H9 (cell line): ENCODE data around the gene ANK2. TPM values are rescaled to one million over a fixed set of nuclear protein-coding genes. Genes with fewer than 3 reads are reported as not detected.

Experiments used
- DNase-seq: peaks from one replicate; pipeline ENCODE4 v3.0.0-alpha.2; 2017
- H2AFZ ChIP-seq: one replicate; pipeline ENCODE4 v1.6.1; 2013; ENCODE audit warnings: mild to moderate bottlenecking, low read length, control low read depth, moderate library complexity
- H2AK5ac ChIP-seq: 2 replicates; pipeline ENCODE4 v1.6.1; 2013; ENCODE audit warnings: low read length, control low read depth, mixed read lengths; ENCODE audit not compliant: insufficient read length
- H2BK120ac ChIP-seq: one replicate; pipeline ENCODE4 v1.6.1; 2013; ENCODE audit warnings: low read depth, mild to moderate bottlenecking, low read length, control low read depth, inconsistent platforms; ENCODE audit not compliant: poor library complexity, severe bottlenecking
- H2BK12ac ChIP-seq: 2 replicates; pipeline ENCODE4 v1.6.1; 2013; ENCODE audit warnings: low read length, control low read depth, mixed read lengths, low read depth; ENCODE audit not compliant: insufficient read length
- H2BK15ac ChIP-seq: 2 replicates; pipeline ENCODE4 v1.6.1; 2013; ENCODE audit warnings: low read depth, low read length, control low read depth
- H2BK20ac ChIP-seq: one replicate; pipeline ENCODE4 v1.6.1; 2013; ENCODE audit warnings: low read depth, mild to moderate bottlenecking, low read length, control low read depth, inconsistent platforms; ENCODE audit not compliant: poor library complexity, severe bottlenecking
- H2BK5ac ChIP-seq: 2 replicates; pipeline ENCODE4 v1.6.1; 2013; ENCODE audit warnings: low read length, control low read depth, mixed read lengths; ENCODE audit not compliant: insufficient read length
- H3K14ac ChIP-seq: 2 replicates; pipeline ENCODE4 v1.6.1; 2013; ENCODE audit warnings: low read length, control low read depth; ENCODE audit not compliant: insufficient read depth
- H3K18ac ChIP-seq: 2 replicates; pipeline ENCODE4 v1.6.1; 2013; ENCODE audit warnings: low read depth, mild to moderate bottlenecking, mixed read lengths, low read length, control low read depth; ENCODE audit not compliant: insufficient read length
- H3K23ac ChIP-seq: 2 replicates; pipeline ENCODE4 v1.6.1; 2013; ENCODE audit warnings: low read length, control low read depth, mixed read lengths, low read depth; ENCODE audit not compliant: insufficient read length
- H3K23me2 ChIP-seq: 2 replicates; pipeline ENCODE4 v1.6.1; 2013; ENCODE audit warnings: low read depth, mild to moderate bottlenecking, mixed read lengths, low read length, control low read depth; ENCODE audit not compliant: insufficient read length, poor library complexity, severe bottlenecking
- H3K27ac ChIP-seq: 2 replicates; pipeline ENCODE4 v1.5.1; 2013; ENCODE audit warnings: low read length, control low read depth, mixed read lengths, low read depth; ENCODE audit not compliant: insufficient read length
- H3K27me3 ChIP-seq: 2 replicates; pipeline ENCODE4 v1.6.1; 2013; ENCODE audit warnings: low read length, control low read depth, inconsistent platforms; ENCODE audit not compliant: insufficient read depth
- H3K4ac ChIP-seq: 2 replicates; pipeline ENCODE4 v1.6.1; 2013; ENCODE audit warnings: low read depth, mild to moderate bottlenecking, control low read depth, inconsistent platforms, low read length, moderate library complexity
- H3K4me1 ChIP-seq: 2 replicates; pipeline ENCODE4 v1.6.1; 2013; ENCODE audit warnings: low read length, control low read depth, inconsistent platforms; ENCODE audit not compliant: insufficient read depth
- H3K4me2 ChIP-seq: 2 replicates; pipeline ENCODE4 v1.6.1; 2013; ENCODE audit warnings: low read length, control low read depth, mixed read lengths; ENCODE audit not compliant: insufficient read length, insufficient read depth
- H3K56ac ChIP-seq: 2 replicates; pipeline ENCODE4 v1.6.1; 2013; ENCODE audit warnings: low read depth, mild to moderate bottlenecking, mixed read lengths, low read length, control low read depth; ENCODE audit not compliant: insufficient read length
- H3K79me1 ChIP-seq: 2 replicates; pipeline ENCODE4 v1.6.1; 2013; ENCODE audit warnings: low read depth, mild to moderate bottlenecking, moderate library complexity, low read length, control low read depth, inconsistent platforms; ENCODE audit not compliant: insufficient read depth, poor library complexity, severe bottlenecking
- H3K79me2 ChIP-seq: 2 replicates; pipeline ENCODE4 v1.6.1; 2013; ENCODE audit warnings: low read length, control low read depth, inconsistent platforms; ENCODE audit not compliant: insufficient read depth
- H3K9ac ChIP-seq: 2 replicates; pipeline ENCODE4 v1.6.1; 2013; ENCODE audit warnings: low read length, control low read depth, mixed read lengths; ENCODE audit not compliant: insufficient read length; ENCODE audit errors: extremely low read depth
- H3K9me3 ChIP-seq: one replicate; pipeline ENCODE4 v1.6.1; 2013; ENCODE audit warnings: low read depth, low read length, inconsistent platforms; ENCODE audit not compliant: control insufficient read depth
- H3T11ph ChIP-seq: one replicate; pipeline ENCODE4 v1.6.1; 2013; ENCODE audit warnings: mild to moderate bottlenecking, low read length, control low read depth, inconsistent platforms
- H4K20me1 ChIP-seq: one replicate; pipeline ENCODE4 v1.6.1; 2013; ENCODE audit not compliant: control insufficient read depth, insufficient read length, insufficient read depth
- H4K5ac ChIP-seq: 2 replicates; pipeline ENCODE4 v1.6.1; 2013; ENCODE audit warnings: low read depth, mild to moderate bottlenecking, mixed read lengths, low read length, control low read depth; ENCODE audit not compliant: insufficient read length
- H4K8ac ChIP-seq: replicated peaks from 2 replicates; pipeline ENCODE4 v1.6.1; 2013; ENCODE audit warnings: low read length, control low read depth, mixed read lengths, low read depth; ENCODE audit not compliant: insufficient read length
- H4K91ac ChIP-seq: 2 replicates; pipeline ENCODE4 v1.6.1; 2013; ENCODE audit warnings: low read depth, mild to moderate bottlenecking, moderate library complexity, mixed read lengths, low read length, control low read depth; ENCODE audit not compliant: insufficient read length
- H3K27ac Mint-ChIP-seq, 3 experiments: 2 replicates in 2 of 3; 3 replicates in 1 of 3; pipeline ENCODE4 v1.8.0; 2020 to 2021; ENCODE audit warnings: mixed read lengths in 3 of 3, mild to moderate bottlenecking in 1 of 3, moderate library complexity in 1 of 3
- H3K27me3 Mint-ChIP-seq: 2 replicates; pipeline ENCODE4 v1.8.0; 2021; ENCODE audit warnings: low read depth, mild to moderate bottlenecking, moderate library complexity, mixed read lengths
- H3K36me3 Mint-ChIP-seq, 3 experiments: 2 replicates in 2 of 3; 3 replicates in 1 of 3; pipeline ENCODE4 v1.8.0; 2020 to 2021; ENCODE audit warnings: low read depth in 3 of 3, mixed read lengths in 3 of 3; ENCODE audit not compliant: insufficient read depth in 1 of 3
- H3K4me1 Mint-ChIP-seq, 2 experiments: 2 replicates each; pipeline ENCODE4 v1.8.0; 2020; ENCODE audit warnings: mixed read lengths in 2 of 2
- H3K4me3 Mint-ChIP-seq, 2 experiments: 2 replicates in 1 of 2; 3 replicates in 1 of 2; pipeline ENCODE4 v1.8.0; 2020 to 2021; ENCODE audit warnings: mild to moderate bottlenecking in 2 of 2, mixed read lengths in 2 of 2, moderate library complexity in 1 of 2
- H3K9me3 Mint-ChIP-seq, 2 experiments: 2 replicates in 1 of 2; 3 replicates in 1 of 2; pipeline ENCODE4 v1.8.0; 2020; ENCODE audit warnings: mild to moderate bottlenecking in 2 of 2, mixed read lengths in 2 of 2, moderate library complexity in 1 of 2
- WGBS: extraction: QIAGEN DNeasy Blood & Tissue Kit; methylation state at CpG from one replicate; pipeline ENCODE4 v1.1.7; 2013; ENCODE audit warnings: missing lambda C conversion rate, low lambda C conversion rate, mixed read lengths; ENCODE audit not compliant: insufficient read length; ENCODE audit errors: extremely low coverage; 5-methylcytosine and 5-hydroxymethylcytosine counted together
- total RNA-seq: library from RNA; stranded (reverse); gene quantifications from 2 replicates; pipeline ENCODE4 v1.2.1, GENCODE V29; 2021
- TF ChIP-seq, protein P1 (sequence below): fragments of 200-600 bp; sonication (generic); conservative IDR thresholded peaks from 3 replicates; pipeline ENCODE4 v1.8.0; 2021; ENCODE audit warnings: antibody characterized with exemption, mild to moderate bottlenecking

Gene ANK2
- total RNA-seq, 1 experiment from 2014 or later: 36.8 TPM

DNA sequence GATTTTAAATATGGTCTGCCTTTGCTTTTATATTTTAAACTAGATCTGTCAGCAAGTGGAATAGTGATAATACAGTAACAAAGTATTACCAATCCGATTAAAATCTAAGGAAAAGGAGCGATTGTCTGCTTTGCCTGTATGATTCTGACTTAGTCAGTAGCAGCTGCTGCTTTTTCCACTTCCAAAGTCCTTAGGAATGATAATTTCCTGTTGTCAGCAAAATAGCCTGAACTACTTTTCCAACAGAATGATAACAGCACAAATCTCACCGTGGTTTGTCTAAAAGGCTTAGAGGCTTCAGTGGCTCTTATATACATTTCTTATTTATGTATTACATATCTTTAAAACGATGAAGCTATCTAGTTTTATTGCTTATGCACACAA is 290.0 kb downstream of the ANK2 start:
- H3K14ac ChIP-seq: no peak overlapping the region
- H3K27me3 Mint-ChIP-seq: no peaks in the 10 kb centered on the region
- no peak overlapping the region for H3K27ac ChIP-seq
- no peaks in the 10 kb centered on the region for H3K9me3 Mint-ChIP-seq
- no peak overlapping the region for H2AK5ac ChIP-seq
- H3K79me2 ChIP-seq: no peaks in the 10 kb centered on the region
- H3K56ac ChIP-seq: no peak overlapping the region
- no peak overlapping the region for H3K4me3 Mint-ChIP-seq
- H2BK5ac ChIP-seq: no peak overlapping the region
- no peaks in the 10 kb centered on the region for H3K79me1 ChIP-seq
- no peak overlapping the region for H4K91ac ChIP-seq
- 0 out of 4 replicates have a peak, but pooled peaks cover 0 to 5% of the 10 kb centered on the region in 2 experiments for H3K4me1 Mint-ChIP-seq
- no peak overlapping the region for H3K4me2 ChIP-seq
- H3T11ph ChIP-seq: no peak overlapping the region
- no peak overlapping the region for H2AFZ ChIP-seq
- H2BK20ac ChIP-seq: no peak overlapping the region
- no peak overlapping the region for H4K5ac ChIP-seq
- no peak overlapping the region for H2BK120ac ChIP-seq
- no peaks in the 10 kb centered on the region for H3K23me2 ChIP-seq
- H3K18ac ChIP-seq: no peak overlapping the region
- no CpG with 5 or more reads among the region's 4 CpGs for WGBS
- no peak overlapping the region for H3K4ac ChIP-seq
- no peak overlapping the region for H4K8ac ChIP-seq
- TF ChIP-seq, protein P1, sequence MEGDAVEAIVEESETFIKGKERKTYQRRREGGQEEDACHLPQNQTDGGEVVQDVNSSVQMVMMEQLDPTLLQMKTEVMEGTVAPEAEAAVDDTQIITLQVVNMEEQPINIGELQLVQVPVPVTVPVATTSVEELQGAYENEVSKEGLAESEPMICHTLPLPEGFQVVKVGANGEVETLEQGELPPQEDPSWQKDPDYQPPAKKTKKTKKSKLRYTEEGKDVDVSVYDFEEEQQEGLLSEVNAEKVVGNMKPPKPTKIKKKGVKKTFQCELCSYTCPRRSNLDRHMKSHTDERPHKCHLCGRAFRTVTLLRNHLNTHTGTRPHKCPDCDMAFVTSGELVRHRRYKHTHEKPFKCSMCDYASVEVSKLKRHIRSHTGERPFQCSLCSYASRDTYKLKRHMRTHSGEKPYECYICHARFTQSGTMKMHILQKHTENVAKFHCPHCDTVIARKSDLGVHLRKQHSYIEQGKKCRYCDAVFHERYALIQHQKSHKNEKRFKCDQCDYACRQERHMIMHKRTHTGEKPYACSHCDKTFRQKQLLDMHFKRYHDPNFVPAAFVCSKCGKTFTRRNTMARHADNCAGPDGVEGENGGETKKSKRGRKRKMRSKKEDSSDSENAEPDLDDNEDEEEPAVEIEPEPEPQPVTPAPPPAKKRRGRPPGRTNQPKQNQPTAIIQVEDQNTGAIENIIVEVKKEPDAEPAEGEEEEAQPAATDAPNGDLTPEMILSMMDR: no peak
- DNase-seq: no peak
- H3K36me3 Mint-ChIP-seq: peaks cover 13 to 71% (median 27%) of the 10 kb centered on the region in 3 experiments; a peak in 6 of 7 replicates
- H3K4me1 ChIP-seq: no peaks in the 10 kb centered on the region
- no peak overlapping the region; a peak in 1 of 7 replicates for H3K27ac Mint-ChIP-seq
- no peaks in the 10 kb centered on the region for H3K27me3 ChIP-seq
- no peak overlapping the region for H3K9ac ChIP-seq
- H2BK15ac ChIP-seq: no peak overlapping the region
- no peaks in the 10 kb centered on the region for H3K9me3 ChIP-seq
- no peaks in the 10 kb centered on the region for H4K20me1 ChIP-seq
- no peak overlapping the region for H2BK12ac ChIP-seq
- H3K23ac ChIP-seq: no peak overlapping the region
